ENCODE measurements around the gene RPGR.

RPGR gene

GRCh38 chrX:38260231-38260630, 67.1 kb downstream of the RPGR start:
- no peak for DNase-seq (ENCODE audit: low read depth in 2 of 2)

GRCh38 chrX:38256019-38256418, 71.3 kb downstream of the RPGR start:
- no peak for DNase-seq (ENCODE audit: low read depth in 2 of 2)

- no peak for DNase-seq (ENCODE audit: low read depth in 2 of 2)
Measured at GRCh38 chrX:38249965-38250364, 77.3 kb downstream of the RPGR start.

- no peak for DNase-seq (ENCODE audit: low read depth in 2 of 2)
Measured at GRCh38 chrX:38247051-38247450, 80.3 kb downstream of the RPGR start.

- no peak for DNase-seq (ENCODE audit: low read depth in 2 of 2)
Measured at GRCh38 chrX:38240541-38240940, 86.8 kb downstream of the RPGR start.

GRCh38 chrX:38236901-38237615, 90.3 kb downstream of the RPGR start:
- no peak for DNase-seq (ENCODE audit: low read depth in 2 of 2)

- no peak for DNase-seq (ENCODE audit: low read depth in 2 of 2)
Measured at GRCh38 chrX:38233891-38234667, 93.2 kb downstream of the RPGR start.

GRCh38 chrX:38232079-38232686, 95.1 kb downstream of the RPGR start:
- no peak for DNase-seq (ENCODE audit: low read depth in 2 of 2)

GRCh38 chrX:38225093-38225492, 102.2 kb downstream of the RPGR start:
- no peak for DNase-seq (ENCODE audit: low read depth in 2 of 2)

GRCh38 chrX:38224160-38224559, 103.1 kb downstream of the RPGR start:
- DNase-seq (ENCODE audit: low read depth in 2 of 2), result no peak

GRCh38 chrX:38221391-38221929, 105.8 kb downstream of the RPGR start:
- DNase-seq (ENCODE audit: low read depth in 2 of 2), result no peak

- no peak for DNase-seq (ENCODE audit: low read depth in 2 of 2)
Measured at GRCh38 chrX:38220415-38221390, 106.6 kb downstream of the RPGR start, which contains the start of gene SRPX. Gene SRPX (minus strand): TSS chrX:38220871. CDS start chrX:38220792, 79 bp downstream.

- peak in 1 of 2 donors; percentile 2 for DNase-seq (ENCODE audit: low read depth in 2 of 2)
Measured at GRCh38 chrX:38220024-38220414, 107.3 kb downstream of the RPGR start.
